Pancreas (tissue), 10 donors: ENCODE data around the gene DENND1A. TPM values are rescaled to one million over a fixed set of nuclear protein-coding genes. Genes with fewer than 3 reads are reported as not detected.

Source experiments
- ATAC-seq, 4 donors: fragments of 200-7000 bp; cut with Tn5 transposase; one replicate each; pipeline versions ENCODE4 v1.8.0 to v1.9.1; 2020; ENCODE audit warnings: mild to moderate bottlenecking in 4 of 4, moderate library complexity in 4 of 4
- DNase-seq, 6 donors: peaks; one replicate each; pipeline ENCODE4 v3.0.0-alpha.2; 2020
- FAIRE-seq: peaks from 2 replicates; lab custom pipeline; 2012; peaks lifted over from hg19 to GRCh38; lab: Jason Lieb, UNC
- H3K27ac ChIP-seq, 4 donors: fragments of 200-600 bp; sonication (generic); 1 replicate in 3 of 4; 2 replicates in 1 of 4; pipeline versions ENCODE4 v1.5.0 to v1.8.0; 2020
- H3K27me3 ChIP-seq, 4 donors: fragments of 200-600 bp; one replicate each; pipeline ENCODE4 v1.8.0; 2021
- H3K36me3 ChIP-seq, 3 donors: fragments of 200-600 bp; sonication (generic) in 1 of 3; one replicate each; pipeline versions ENCODE4 v1.5.0 to v1.8.0; 2020 to 2021
- H3K4me1 ChIP-seq, 3 donors: fragments of 200-600 bp; one replicate each; pipeline ENCODE4 v1.8.0; 2021
- H3K4me3 ChIP-seq, 4 donors: fragments of 200-600 bp; sonication (generic) in 2 of 4; one replicate each; pipeline versions ENCODE4 v1.5.0 to v1.8.0; 2020 to 2021
- H3K9me3 ChIP-seq, 4 donors: fragments of 200-600 bp; one replicate each; pipeline ENCODE4 v1.8.0; 2021
- CTCF ChIP-seq, 4 donors: fragments of 200-600 bp; sonication (generic) in 3 of 4; IDR thresholded peaks; one replicate each; pipeline versions ENCODE4 v1.5.0 to v1.8.0; 2021; ENCODE audit warnings: antibody characterized with exemption in 4 of 4
- WGBS, 2 donors: extraction: QIAGEN DNeasy Blood & Tissue Kit; methylation state at CpG; one replicate each; pipeline ENCODE4 v1.1.7; 2013; 5-methylcytosine and 5-hydroxymethylcytosine counted together
- intact Hi-C, 3 donors: fragments of 100-400 bp; cut with DNase I; formaldehyde crosslinking; loops; one replicate each; pipeline versions ENCODE4 v1.11.1 to v1.14.2; 2022
- polyA plus RNA-seq, 2 donors: library from polyadenylated mRNA; stranded (reverse); fragments of 200-250 nt; gene quantifications; one replicate each; pipeline ENCODE4 v1.2.3, GENCODE V29; 2013
- total RNA-seq, 6 donors: library from RNA; stranded (reverse); fragmentation: NEBNext Ultra II Directional in 4 of 6; extraction: Animal tissue kit (Norgen Biotek cat#: 25700) in 4 of 6; gene quantifications; one replicate each; pipeline versions ENCODE4 v1.2.1 to v1.2.4, GENCODE V29; 2021 to 2023
- donor health status: healthy with polysubstance abuse.
- donor health status: DM: no; HTN: no; CAD: no; lungs with moderate emphysema.
- donor health status: DM: no; HTN: no; CAD: no.
- donor health status: control.
- donor health status: control.
- donor health status: Bipolar disorder and iron deficiency.
- donor health status: DM: yes; HTN: yes; CAD: no.
- donor health status: DM: no; HTN: no; CAD: no.
- donor health status: DM: no; HTN: no; CAD: no.
- donor health status: DM: yes; HTN: yes; CAD: no.

DENND1A gene
- total and polyA plus RNA-seq, 8 donors = 4.5 to 8.3 (median 5.6) TPM

- TF ChIP-seq CTCF (IDR thresholded peaks at IDR 0.05) = no peak
- intact Hi-C loops = no loop called here
- 84 to 85% methylated on average over 5 of the region's 5 CpGs for WGBS, 2 donors
- no peak for ATAC-seq
- H3K36me3 ChIP-seq = no peaks in the 10 kb centered on the region
- no peak for FAIRE-seq
- no peak overlapping the region for H3K27ac ChIP-seq
- no peak for DNase-seq
- H3K4me1 ChIP-seq = no peaks in the 10 kb centered on the region
- no peaks in the 10 kb centered on the region for H3K27me3 ChIP-seq
- no peak overlapping the region for H3K4me3 ChIP-seq
- no peaks in the 10 kb centered on the region for H3K9me3 ChIP-seq
Measured at GRCh38 chr9:123468541-123468940, 461.4 kb downstream of the DENND1A start.

GRCh38 chr9:123465304-123465703 lies 464.6 kb downstream of the DENND1A start:
- Histone ChIP-seq H3K9me3 (no peaks in the 10 kb centered on the region), H3K4me3 (no peak overlapping the region), H3K27ac (no peak overlapping the region), H3K36me3 (no peaks in the 10 kb centered on the region), H3K4me1 (no peaks in the 10 kb centered on the region), H3K27me3 (no peaks in the 10 kb centered on the region)
- intact Hi-C loops = no loop called here
- DNase-seq = no peak
- WGBS, 2 donors = 78 to 83% methylated on average over 1 of the region's 1 CpG
- no peak for FAIRE-seq
- no peak for TF ChIP-seq CTCF (IDR thresholded peaks at IDR 0.05)
- no peak for ATAC-seq

- H3K9me3 ChIP-seq = no peaks in the 10 kb centered on the region
- H3K4me1 ChIP-seq = no peaks in the 10 kb centered on the region
- H3K27ac ChIP-seq = no peak overlapping the region
- 85 to 90% methylated on average over 2 of the region's 2 CpGs for WGBS, 2 donors
- intact Hi-C loops = no loop called here
- FAIRE-seq = no peak
- H3K36me3 ChIP-seq = no peaks in the 10 kb centered on the region
- no peaks in the 10 kb centered on the region for H3K27me3 ChIP-seq
- no peak for ATAC-seq
- H3K4me3 ChIP-seq = no peak overlapping the region
- no peak for DNase-seq
- no peak for TF ChIP-seq CTCF (IDR thresholded peaks at IDR 0.05)
Measured at GRCh38 chr9:123460091-123460490, 469.8 kb downstream of the DENND1A start.

GRCh38 chr9:123457583-123457982 lies 472.3 kb downstream of the DENND1A start:
- H3K36me3 ChIP-seq = no peaks in the 10 kb centered on the region
- H3K4me3 ChIP-seq = no peak overlapping the region
- no peaks in the 10 kb centered on the region for H3K4me1 ChIP-seq
- 91 to 96% methylated on average over 9 of the region's 9 CpGs for WGBS, 2 donors
- FAIRE-seq = no peak
- ATAC-seq = no peak
- no peak overlapping the region for H3K27ac ChIP-seq
- no peaks in the 10 kb centered on the region for H3K27me3 ChIP-seq
- no peak for DNase-seq
- no peak for TF ChIP-seq CTCF (IDR thresholded peaks at IDR 0.05)
- intact Hi-C loops = no loop called here
- no peaks in the 10 kb centered on the region for H3K9me3 ChIP-seq

- Histone ChIP-seq H3K27me3 (no peaks in the 10 kb centered on the region), H3K4me1 (no peaks in the 10 kb centered on the region), H3K4me3 (no peak overlapping the region), H3K27ac (no peak overlapping the region), H3K9me3 (no peaks in the 10 kb centered on the region), H3K36me3 (no peaks in the 10 kb centered on the region)
- no peak for ATAC-seq
- TF ChIP-seq CTCF (IDR thresholded peaks at IDR 0.05) = no peak
- WGBS, 2 donors = 97 to 99% methylated on average over 3 of the region's 3 CpGs
- FAIRE-seq = no peak
- intact Hi-C loops = no loop called here
- DNase-seq = no peak
Measured at GRCh38 chr9:123456011-123456410, 473.9 kb downstream of the DENND1A start.
